Activated T-helper 1 cell treated with anti-CD3 and anti-CD28 coated beads, Interleukin-2, amount 50 U/mL, for 16 hours (primary cell): ENCODE measurements around the gene EP400.

Experiments used
- DNase-seq, 2 donors: peaks; one replicate each; pipeline ENCODE4 v3.0.0-alpha.2; 2020; ENCODE audit warnings: low read depth in 1 of 2, low spot score in 1 of 2

Gene EP400

DNA sequence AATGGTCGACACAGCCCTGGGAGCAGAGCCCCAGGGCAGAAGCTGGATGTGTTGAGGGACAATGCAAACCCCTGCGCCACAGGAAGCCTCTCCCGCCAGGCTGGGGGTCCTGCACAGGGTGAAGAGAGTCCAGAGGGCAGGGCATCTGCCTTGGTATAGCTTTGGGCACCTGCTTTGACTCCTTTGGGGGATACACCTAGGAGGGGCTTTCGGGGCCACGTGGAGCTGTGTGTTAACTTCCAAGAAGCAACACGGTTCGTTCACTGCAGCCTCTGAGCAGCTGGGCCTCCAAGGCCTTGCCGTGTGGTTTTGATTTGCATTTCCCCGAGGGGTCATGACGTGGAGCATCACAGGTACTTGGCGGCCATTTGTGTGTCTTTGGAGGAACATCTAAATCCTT, 26.5 kb upstream of the EP400 start:
- no peak for DNase-seq

- DNase-seq = no peak
Observed at GRCh38 chr12:131927110-131928079, 22.3 kb upstream of the EP400 start.

DNA sequence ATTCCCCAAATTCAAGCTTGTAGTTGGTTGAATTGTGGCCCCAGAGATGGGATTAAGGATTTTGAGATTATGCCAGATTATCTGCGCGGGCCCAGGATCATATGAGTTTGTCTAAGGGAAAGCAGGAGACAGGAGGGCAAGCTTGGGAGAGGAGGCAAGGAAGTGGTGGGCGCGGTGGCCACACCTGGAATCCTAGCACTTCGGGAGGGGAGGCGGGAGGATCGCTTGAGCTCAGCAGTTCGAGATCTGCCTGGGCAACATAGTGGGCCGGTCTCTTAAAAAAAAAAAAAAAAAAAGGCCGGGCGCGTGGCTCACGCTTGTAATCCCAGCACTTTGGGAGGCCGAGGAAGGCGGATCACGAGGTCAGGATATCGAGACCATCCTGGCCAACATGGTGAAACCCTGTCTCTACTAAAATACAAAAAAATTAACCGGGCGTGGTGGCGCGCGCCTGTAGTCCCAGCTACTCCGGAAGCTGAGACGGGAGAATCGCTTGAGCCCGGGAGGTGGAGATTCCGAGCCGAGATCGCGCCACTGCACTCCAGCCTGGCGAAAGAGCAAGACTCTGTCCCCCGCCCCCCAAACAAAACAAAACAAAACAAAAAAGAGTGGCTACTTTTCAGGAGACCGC, 21.5 kb upstream of the EP400 start:
- DNase-seq = no peak

DNA sequence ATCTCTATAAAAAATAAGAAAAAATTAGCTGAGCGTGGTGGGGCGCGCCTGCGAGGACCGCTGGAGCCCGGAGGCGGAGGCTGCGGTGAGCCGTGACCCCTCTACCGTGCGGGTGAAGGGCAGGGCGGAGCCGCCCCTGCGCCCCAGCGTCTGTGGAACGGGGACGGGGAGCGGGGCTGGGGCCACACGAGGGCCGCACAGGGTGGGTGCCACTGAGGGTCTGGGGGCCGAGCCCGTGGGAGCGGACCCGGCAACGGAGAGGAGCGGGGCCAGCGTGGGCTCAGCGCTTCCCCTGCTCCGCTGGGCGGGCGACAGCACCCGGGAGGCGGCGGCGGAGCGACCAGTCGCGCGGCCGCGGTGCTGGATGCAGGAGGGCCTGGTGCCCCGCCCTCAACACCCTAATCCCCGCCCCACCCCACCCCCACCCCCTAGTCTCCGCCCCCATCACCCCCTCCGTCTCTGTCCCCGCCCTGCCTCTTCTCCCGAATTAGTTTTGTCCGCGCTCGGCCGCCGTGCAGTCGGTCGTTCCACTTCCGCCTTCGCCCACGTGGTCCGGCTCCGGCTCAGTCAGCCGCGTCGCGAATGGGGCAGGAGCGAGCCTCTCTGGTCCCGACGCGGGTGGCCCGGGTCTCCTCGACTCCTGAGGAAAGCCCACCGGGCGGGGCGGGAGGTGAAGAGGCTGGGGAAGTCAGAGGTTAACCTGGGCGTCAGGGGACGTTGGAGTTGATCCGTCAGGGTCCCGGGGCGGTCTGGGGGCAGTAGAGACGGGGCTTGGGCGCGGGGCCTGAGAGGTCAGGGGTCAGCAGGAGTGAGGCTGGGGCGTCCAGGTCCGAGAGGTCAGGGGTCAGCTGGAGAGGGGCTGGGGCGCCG, 20.8 kb upstream of the EP400 start, which contains the start of gene PUS1:
TSS of gene PUS1 (plus strand) at position 566 of the 870 bp plus-strand sequence. CDS start 447 bp downstream, outside the sequence.
- DNase-seq = peak; percentile 86 to 89

- no peak for DNase-seq
Observed at GRCh38 chr12:131929581-131930456, 19.9 kb upstream of the EP400 start.

DNA sequence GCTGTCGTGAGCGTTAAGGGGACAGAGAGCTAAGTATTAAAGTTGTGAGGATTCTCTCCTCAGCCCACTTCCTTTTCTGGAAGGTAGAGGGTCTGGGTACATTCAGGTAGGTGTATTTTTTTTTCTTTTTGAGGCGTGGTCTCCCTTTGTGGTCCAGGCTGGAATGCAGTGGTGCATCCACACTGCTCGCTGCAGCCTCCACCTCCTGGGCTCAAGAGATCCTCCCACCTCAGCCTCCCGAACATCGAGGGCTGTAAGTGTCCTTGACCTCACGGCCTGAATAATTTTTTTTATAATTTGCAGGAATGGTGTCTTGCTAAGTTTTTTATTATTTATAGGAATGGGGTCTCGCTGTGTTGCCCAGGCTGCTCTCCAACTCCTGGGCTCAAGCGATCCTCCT, 19.2 kb upstream of the EP400 start:
- DNase-seq = no peak

GRCh38 chr12:131933387-131933786, 16.4 kb upstream of the EP400 start:
- DNase-seq = no peak

DNA sequence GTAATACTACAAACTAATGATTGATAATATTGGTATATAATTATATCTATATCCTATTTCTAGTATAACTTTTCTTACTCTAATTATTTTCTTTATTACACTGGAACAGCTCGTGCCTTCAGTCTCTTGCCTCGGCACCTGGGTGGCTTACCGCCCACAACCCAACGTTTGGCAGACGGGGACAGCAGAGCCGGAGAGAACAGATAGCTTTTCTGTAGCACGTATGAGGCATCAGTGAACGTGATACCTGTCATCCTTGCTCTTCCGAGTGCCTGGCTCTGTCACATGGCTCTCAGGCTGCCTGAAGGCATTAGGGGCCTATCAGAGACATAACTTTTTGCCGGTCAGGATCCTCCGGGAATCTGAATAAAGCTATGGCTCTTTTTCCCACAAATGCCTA, 15.2 kb upstream of the EP400 start:
- DNase-seq = no peak

- DNase-seq = no peak
Observed at GRCh38 chr12:131938082-131938481, 11.7 kb upstream of the EP400 start.

DNA sequence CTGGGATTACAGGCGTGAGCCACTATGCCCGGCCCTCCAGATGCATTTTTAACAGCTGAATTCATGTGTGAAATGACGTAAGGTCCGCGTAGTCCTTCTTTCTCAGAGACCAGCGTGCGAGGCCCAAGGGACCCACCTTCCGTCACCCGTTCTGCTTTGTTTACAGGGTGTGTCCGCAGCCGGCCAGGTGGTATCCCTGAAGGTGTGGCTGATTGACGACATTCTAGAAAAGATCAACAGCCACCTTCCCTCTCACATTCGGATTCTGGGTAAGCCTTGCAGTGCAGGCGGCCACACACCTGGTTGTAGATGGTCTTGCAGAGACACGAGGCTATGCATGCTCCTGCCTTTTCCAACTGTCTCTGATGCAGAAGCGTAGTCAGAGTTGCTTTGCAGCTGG, 10.7 kb upstream of the EP400 start:
- no peak for DNase-seq

DNA sequence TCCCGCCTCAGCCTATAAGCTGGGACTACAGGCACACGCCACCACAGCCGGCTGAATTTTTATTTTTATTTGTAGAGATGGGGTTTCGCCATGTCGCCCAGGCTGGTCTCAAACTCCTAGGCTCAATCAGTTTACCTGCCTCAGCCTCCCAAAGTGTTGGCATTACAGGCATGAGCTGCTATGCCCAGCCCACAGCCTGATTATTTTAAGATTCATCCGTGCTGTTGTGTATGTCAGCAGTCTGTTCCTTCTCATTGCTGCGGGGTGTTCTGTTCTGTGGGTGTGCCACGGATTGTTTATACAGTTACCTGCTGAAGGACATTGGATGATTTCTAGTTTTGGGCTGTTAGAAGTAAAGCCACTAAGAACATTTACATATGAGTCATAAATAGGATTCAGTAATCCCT, 9.6 kb upstream of the EP400 start:
- DNase-seq = no peak

- no peak for DNase-seq
Observed at GRCh38 chr12:131941116-131941986, 8.4 kb upstream of the EP400 start.

DNA sequence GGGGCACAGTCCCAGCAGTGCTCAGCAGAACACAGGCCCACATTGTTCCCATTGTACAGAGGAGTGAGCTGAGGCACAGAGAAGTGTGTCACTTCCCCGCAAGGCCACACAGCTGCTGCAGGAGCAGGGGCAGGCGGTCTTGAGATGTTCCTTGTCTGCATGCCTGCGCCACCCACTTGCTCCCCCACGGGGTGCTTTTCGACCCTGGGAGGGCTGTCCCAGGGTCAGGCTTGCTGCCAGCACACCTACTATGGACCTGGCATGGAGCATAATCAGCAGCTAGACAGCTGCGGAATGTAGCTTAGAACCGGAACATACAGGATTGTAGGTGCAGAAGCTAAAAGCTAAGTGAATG, 7.8 kb upstream of the EP400 start:
- DNase-seq = no peak

DNA sequence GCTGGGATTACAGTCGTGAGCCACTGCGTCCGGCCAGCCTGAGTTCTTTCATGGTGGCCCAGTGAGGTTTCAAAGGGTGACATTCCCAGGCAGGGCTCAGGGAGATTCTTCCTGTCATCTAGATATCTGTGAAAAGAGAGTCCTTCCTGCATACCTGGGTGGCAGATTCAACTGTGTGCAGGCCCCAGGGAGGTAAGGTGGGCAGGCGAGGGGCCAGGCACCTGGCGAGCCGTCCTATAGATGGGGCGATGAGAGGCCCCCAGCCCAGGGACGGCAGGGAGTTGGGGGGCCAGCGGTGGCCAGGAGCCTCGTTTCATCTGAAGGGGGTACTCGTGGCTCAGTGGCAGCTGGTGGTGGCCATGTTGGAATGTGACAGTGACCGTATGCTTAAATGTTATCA, 7.1 kb upstream of the EP400 start:
- no peak for DNase-seq

- no peak for DNase-seq
Observed at GRCh38 chr12:131943389-131943788, 6.4 kb upstream of the EP400 start.

DNA sequence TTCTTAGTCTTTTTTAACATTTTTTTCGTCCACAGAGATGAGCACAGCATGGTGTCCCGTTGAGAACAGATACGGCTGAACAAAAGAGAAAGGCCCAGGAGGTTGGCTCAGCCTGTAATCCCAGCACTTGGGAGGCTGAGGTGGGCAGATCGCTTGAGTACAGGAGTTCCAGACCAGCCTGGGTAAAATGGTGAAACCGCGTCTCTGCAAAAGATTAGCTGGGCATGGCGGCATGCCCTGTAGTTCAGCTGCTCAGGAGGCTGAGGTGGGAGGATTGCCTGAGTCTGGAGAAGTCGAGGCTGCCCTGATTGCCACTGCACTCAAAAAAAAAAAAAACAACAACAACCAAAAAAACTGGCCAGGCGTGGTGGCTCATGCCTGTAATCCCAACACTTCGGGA, 5.9 kb upstream of the EP400 start:
- no peak for DNase-seq

DNA sequence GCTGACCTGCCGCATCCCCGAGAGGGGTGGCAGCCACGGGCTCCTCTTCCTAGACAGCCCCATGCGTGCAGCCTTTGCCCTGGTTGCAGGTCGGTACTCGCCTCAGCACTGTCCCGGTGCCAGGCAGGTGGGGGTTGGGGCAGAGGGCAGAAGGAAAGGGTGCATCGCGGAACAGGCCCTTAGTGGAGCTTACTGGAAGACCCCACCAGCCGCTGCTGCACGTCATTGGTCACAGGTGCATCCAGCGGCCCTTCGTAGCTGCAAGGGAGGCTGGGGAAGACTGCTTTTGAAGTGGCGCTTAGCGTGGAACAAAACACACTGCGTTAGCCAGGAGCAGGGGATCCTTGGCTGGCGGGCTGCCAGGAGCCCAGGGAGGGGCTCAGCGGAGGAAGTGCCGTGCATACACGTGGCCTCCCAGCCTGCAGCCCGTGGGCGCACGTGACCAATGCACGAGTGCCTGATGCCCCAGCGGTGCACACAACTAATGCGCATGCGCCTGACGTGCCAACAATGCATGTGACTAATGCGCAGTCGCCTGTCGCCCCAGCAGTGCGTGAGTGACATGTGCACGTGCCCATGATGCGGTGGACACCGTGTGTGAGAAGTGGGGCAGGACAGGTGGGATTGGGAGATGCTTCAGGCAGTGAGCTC, 5.0 kb upstream of the EP400 start:
- DNase-seq = no peak

- no peak for DNase-seq
Observed at GRCh38 chr12:131946757-131947156, 3.0 kb upstream of the EP400 start.

DNA sequence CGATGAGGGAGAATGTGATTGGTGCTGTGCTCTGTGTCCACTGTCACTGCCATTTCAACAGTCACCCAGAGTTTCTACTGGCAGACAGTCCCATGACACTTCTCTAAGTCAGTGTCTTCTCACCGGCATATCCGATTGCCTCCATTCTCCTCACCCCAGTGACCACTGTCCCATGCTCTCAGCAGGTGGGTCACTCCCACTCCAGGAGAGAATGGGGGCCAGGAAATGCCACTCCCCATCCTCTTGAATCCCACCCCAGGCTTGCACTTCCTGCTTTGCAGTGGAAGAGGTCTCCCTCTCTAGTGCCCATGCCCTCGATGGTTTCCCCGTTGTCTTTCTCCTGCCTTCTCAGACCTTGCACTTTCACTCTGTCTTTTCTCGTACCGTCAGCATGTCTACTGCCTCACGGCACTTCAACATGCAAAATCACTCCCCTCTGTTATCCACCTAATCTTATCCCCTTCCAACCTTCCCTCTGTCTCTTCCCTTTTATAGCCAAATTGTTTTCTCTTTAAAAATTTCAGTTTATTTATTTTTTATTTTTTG, 2.2 kb upstream of the EP400 start:
- no peak for DNase-seq
